Measurements from ENCODE around the gene LINC01488.

The LINC01488 gene

DNA sequence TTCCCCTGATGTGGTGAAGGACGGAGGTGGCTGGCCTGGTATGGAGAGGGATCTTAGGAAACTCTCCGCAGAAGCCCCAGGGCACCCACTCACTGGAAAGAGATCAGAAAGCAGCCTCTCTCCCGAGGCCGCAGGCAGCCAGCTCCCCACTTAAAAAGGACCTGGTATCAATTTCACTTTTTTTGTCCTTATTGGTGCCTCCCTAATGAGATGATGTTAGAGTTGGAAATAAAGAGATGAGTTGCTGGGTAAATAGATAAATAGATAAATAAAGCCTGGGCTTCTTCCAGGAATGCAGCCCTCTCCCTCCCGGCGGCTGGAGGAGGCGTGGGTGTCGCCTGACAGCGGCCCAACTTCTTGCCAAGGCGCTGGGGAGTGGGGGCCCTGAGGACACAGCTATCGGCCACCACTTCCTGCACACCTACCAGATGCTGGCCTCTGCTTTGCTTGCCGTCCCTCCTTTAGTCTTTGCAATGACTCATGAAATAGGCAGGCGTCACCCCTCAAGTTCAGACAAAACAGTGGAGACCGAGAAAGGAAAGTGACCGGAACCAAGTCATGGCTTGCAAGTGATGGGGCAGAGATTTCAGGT, 42.9 kb downstream of the LINC01488 start:
- TF ChIP-seq, protein P1, sequence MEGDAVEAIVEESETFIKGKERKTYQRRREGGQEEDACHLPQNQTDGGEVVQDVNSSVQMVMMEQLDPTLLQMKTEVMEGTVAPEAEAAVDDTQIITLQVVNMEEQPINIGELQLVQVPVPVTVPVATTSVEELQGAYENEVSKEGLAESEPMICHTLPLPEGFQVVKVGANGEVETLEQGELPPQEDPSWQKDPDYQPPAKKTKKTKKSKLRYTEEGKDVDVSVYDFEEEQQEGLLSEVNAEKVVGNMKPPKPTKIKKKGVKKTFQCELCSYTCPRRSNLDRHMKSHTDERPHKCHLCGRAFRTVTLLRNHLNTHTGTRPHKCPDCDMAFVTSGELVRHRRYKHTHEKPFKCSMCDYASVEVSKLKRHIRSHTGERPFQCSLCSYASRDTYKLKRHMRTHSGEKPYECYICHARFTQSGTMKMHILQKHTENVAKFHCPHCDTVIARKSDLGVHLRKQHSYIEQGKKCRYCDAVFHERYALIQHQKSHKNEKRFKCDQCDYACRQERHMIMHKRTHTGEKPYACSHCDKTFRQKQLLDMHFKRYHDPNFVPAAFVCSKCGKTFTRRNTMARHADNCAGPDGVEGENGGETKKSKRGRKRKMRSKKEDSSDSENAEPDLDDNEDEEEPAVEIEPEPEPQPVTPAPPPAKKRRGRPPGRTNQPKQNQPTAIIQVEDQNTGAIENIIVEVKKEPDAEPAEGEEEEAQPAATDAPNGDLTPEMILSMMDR (IDR thresholded peaks at IDR 0.05; ENCODE audit: insufficient read depth, low read depth, low read length, missing control alignments), result no peak
- no peak overlapping the region for H3K4me3 ChIP-seq (ENCODE audit: low read depth, low read length)
- DNase-seq (ENCODE audit: low read depth), result no peak

DNA sequence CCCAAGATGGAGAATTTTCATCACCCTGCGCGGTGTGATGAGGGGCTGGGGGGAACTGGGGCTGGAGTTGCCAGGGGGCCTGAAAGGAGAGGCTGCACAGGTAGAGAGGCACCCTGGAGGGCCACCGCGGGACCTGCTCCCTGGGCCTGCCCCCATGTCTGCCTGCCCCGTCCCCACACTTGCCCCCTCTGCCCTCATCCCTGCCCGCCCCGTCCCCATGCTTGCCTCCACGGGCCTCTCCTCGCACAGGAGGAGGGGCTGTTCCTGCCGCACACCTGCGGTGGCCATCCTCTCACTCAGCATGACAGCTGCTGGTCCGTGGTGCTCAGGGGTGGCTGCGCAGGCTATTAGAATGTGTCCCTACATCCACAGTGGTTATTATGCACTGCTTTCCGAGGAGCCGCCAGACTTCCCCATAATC, 43.5 kb downstream of the LINC01488 start:
- no peak overlapping the region for H3K4me3 ChIP-seq (ENCODE audit: low read depth, low read length)
- DNase-seq (ENCODE audit: low read depth), result no peak
- TF ChIP-seq, protein P1 (IDR thresholded peaks at IDR 0.05; ENCODE audit: insufficient read depth, low read depth, low read length, missing control alignments), result no peak

DNA sequence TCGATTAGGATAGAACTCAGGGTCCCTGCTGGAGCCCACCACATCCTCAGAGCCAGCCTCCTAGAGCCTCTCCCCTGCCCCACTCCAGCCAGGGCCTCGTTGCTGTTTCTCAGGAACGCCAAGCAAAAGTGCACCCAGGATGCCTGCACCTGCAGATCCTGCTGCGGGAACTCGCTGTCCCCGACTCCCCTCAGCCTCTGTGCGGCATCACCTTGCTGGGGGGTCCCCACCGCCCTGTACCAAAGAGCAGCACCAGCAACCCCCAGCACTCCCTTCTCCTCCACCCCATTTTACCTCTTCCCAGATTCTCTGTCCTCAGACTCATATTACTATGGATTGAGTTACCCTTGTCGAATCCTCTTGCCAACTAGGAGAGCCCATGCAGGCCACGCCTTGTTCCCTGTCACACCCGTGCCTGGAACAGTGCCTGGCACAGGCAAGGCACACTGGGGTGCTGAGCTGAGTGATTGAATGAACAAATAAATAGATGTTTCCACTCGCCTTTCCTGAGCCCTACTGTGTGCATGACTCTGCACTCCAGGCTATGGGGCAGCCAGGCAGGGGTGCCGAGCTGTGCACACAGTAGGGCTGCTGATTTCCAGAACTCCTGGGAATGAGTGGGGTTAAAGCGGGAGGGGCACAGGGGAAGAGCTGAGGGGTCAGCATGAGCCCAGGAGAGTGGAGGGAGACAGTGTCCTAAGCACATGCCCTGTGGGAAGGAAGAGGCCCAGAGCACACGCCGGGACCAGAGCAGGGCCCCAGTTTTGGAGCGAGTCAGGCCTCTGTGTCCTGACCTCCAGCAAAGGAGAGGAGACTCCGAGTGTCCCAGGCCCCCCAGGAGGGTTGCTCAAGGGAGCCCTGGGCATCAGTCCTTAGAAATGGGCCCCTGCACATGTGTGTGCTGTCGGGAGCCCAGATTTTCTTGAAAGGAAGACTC, 44.3 kb downstream of the LINC01488 start:
- TF ChIP-seq, protein P1 (IDR thresholded peaks at IDR 0.05; ENCODE audit: insufficient read depth, low read depth, low read length, missing control alignments), result no peak
- no peak overlapping the region for H3K4me3 ChIP-seq (ENCODE audit: low read depth, low read length)
- DNase-seq (ENCODE audit: low read depth), result no peak

DNA sequence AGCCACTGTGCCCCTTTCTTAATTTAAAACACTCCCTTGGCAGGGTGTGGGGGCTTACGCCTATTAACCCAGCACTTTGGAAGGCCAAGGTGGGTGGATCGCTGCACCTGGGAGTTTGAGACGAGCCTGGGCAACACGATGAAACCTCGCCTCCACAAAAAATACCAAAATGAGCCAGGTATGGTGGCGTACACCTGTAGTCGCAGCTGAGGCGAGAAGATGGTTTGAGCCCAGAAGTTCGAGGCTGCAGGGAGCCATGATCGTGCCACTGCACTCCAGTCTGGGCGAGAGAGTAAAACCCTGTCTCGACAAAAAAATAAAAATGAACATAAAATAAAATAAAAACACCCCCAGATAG, 45.0 kb downstream of the LINC01488 start:
- no peak overlapping the region for H3K4me3 ChIP-seq (ENCODE audit: low read depth, low read length)
- TF ChIP-seq, protein P1 (IDR thresholded peaks at IDR 0.05; ENCODE audit: insufficient read depth, low read depth, low read length, missing control alignments), result no peak
- no peak for DNase-seq (ENCODE audit: low read depth)

- DNase-seq (ENCODE audit: low read depth), result no peak
- TF ChIP-seq, protein P1 (IDR thresholded peaks at IDR 0.05; ENCODE audit: insufficient read depth, low read depth, low read length, missing control alignments), result no peak
- H3K4me3 ChIP-seq (ENCODE audit: low read depth, low read length), result no peak overlapping the region
Observed at GRCh38 chr11:69529001-69529400, 47.5 kb downstream of the LINC01488 start.

DNA sequence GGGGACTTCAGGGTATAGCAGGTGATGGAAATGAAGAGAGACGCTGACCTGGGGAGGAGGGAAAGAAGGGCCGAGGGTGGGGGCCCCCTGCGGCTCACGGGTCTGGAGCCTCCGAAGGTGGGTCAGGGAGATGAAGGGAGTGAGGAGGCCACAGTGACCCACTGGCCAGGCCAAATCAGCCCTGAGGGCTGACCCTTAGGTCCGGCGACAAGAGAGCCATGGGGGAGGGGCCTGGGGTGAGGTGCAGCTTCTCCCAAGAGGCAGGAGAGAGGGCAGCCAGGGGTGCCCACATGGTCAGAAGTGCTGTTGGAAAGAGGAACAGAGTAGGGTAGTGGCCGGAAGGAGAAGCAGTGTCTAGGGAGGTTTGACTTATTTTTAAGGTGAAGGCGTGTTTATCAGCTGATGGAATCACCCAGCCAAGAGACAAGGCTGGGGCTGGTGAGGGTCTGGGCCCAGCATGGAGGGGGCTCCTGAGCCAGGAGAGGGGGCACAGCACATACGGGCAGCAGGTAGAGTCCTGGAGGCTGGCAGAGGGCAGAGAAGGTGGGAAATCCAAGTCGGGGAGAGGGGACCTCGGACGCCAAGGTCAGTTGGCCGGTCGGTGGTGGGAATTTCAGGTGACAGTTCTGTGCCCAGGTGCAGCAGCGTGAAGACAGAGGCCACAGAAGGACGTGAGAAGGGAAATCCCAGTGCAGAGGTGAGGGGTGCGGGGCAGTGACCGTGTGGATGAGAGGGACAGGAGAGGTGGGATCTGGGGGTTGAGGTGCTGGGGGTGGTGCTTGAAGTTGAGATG, 49.0 kb downstream of the LINC01488 start:
- peak; percentile 9 for DNase-seq (ENCODE audit: low read depth)
- TF ChIP-seq, protein P1 (IDR thresholded peaks at IDR 0.05; ENCODE audit: insufficient read depth, low read depth, low read length, missing control alignments), result no peak
- no peak overlapping the region for H3K4me3 ChIP-seq (ENCODE audit: low read depth, low read length)

Data from GM12865 (cell line).